MM.1S (cell line): Measurements from ENCODE around the gene ADARB2.

Source experiments
- DNase-seq: peaks from one replicate; pipeline ENCODE4 v3.0.0-alpha.2; 2015
- H2AFZ ChIP-seq: fragments of 300-600 bp; sonication (generic); 2 replicates; pipeline ENCODE4 v1.6.0; 2016; ENCODE audit warnings: antibody characterized with exemption, low read length
- H3F3A ChIP-seq: fragments of 300-600 bp; sonication (generic); 2 replicates; pipeline ENCODE4 v1.6.1; 2016; ENCODE audit warnings: mild to moderate bottlenecking, antibody characterized with exemption, low read length, moderate library complexity, mixed read lengths; ENCODE audit not compliant: insufficient read depth
- H3K27ac ChIP-seq: fragments of 300-600 bp; sonication (generic); 2 replicates; pipeline ENCODE4 v1.5.1; 2016; ENCODE audit warnings: mild to moderate bottlenecking, low read length
- H3K27me3 ChIP-seq: fragments of 300-600 bp; sonication (generic); replicated peaks from 2 replicates; pipeline ENCODE4 v1.6.0; 2016; ENCODE audit warnings: low read length; ENCODE audit not compliant: insufficient read depth
- H3K36me3 ChIP-seq: fragments of 300-600 bp; sonication (generic); replicated peaks from 2 replicates; pipeline ENCODE4 v1.6.1; 2016; ENCODE audit warnings: mild to moderate bottlenecking, low read length, mixed read lengths; ENCODE audit not compliant: insufficient read depth
- H3K4me1 ChIP-seq: fragments of 300-600 bp; sonication (generic); 2 replicates; pipeline ENCODE4 v1.6.1; 2016; ENCODE audit warnings: low read length, mixed read lengths
- H3K4me2 ChIP-seq: fragments of 300-600 bp; sonication (generic); 2 replicates; pipeline ENCODE4 v1.6.0; 2016; ENCODE audit warnings: low read depth, low read length
- H3K4me3 ChIP-seq: fragments of 300-600 bp; sonication (generic); 2 replicates; pipeline ENCODE4 v1.5.1; 2016; ENCODE audit warnings: low read length, mixed read lengths
- H3K79me2 ChIP-seq: fragments of 300-600 bp; sonication (generic); 2 replicates; pipeline ENCODE4 v1.6.1; 2016; ENCODE audit warnings: mixed run types, low read length, mixed read lengths
- H3K9ac ChIP-seq: fragments of 300-600 bp; sonication (generic); 2 replicates; pipeline ENCODE4 v1.6.1; 2016; ENCODE audit warnings: low read length, mixed read lengths
- H3K9me2 ChIP-seq: fragments of 300-600 bp; sonication (generic); replicated peaks from 2 replicates; pipeline ENCODE4 v1.6.1; 2016; ENCODE audit warnings: mild to moderate bottlenecking, low read length, mixed read lengths; ENCODE audit not compliant: insufficient read depth
- H3K9me3 ChIP-seq: fragments of 300-600 bp; sonication (generic); replicated peaks from 2 replicates; pipeline ENCODE4 v1.6.1; 2016; ENCODE audit warnings: mild to moderate bottlenecking, low read length, mixed read lengths; ENCODE audit not compliant: insufficient read depth
- H4K20me1 ChIP-seq: fragments of 300-600 bp; sonication (generic); 2 replicates; pipeline ENCODE4 v1.6.1; 2016; ENCODE audit warnings: mild to moderate bottlenecking, low read length, moderate library complexity, mixed read lengths; ENCODE audit not compliant: insufficient read depth
- CTCF ChIP-seq: fragments of 300-600 bp; sonication (generic); IDR thresholded peaks from 2 replicates; pipeline ENCODE4 v1.5.1; 2016; ENCODE audit warnings: antibody characterized with exemption, low read length, mixed read lengths
- EZH2 ChIP-seq: fragments of 300-600 bp; sonication (generic); optimal IDR thresholded peaks from 2 replicates; pipeline ENCODE3; 2017; ENCODE audit warnings: low read depth, mild to moderate bottlenecking, antibody characterized with exemption, low read length, mixed read lengths
- EZH2phosphoT487 ChIP-seq: fragments of 300-600 bp; sonication (generic); IDR thresholded peaks from 2 replicates; pipeline ENCODE4 v1.6.1; 2018; ENCODE audit warnings: antibody characterized with exemption, low read length

Gene ADARB2

DNA sequence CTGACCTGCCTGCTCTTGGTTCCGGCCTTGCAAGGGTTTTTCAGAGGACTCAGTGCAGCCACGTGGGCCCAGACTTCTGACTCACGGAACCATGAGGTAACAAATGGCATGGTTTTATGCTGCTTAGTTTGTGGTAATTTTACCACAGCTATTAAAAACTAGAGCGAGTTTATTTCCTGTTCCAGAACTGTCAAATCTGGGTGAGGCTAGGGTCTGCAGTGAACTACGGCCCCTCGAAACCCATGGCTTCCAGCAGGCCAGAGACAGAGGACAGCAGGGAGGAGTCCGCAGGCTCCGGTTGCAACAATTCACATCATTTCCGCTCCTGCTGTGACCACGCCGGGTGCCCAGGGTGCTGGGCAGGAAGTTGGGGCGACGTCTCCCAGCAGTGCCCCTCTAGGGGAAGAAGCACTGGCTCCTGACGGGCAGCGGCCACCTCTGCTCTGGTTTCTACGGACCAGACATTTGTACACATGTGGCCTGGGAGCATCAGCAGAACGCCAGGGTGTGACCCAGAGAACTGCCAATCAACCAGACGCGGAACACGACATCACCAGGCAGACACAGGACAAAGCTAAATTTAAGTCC is 74.8 kb downstream of the ADARB2 start:
- Histone ChIP-seq H3K4me1 (no peaks in the 10 kb centered on the region), H3K4me3 (no peak overlapping the region), H3K27ac (no peak overlapping the region), H3K79me2 (no peaks in the 10 kb centered on the region), H3K36me3 (no peaks in the 10 kb centered on the region), H3K9me2 (no peaks in the 10 kb centered on the region), H3K9ac (no peak overlapping the region), H2AFZ (no peak overlapping the region), H4K20me1 (no peaks in the 10 kb centered on the region), H3K4me2 (no peak overlapping the region), H3F3A (no peaks in the 10 kb centered on the region), H3K27me3 (no peaks in the 10 kb centered on the region), H3K9me3 (no peaks in the 10 kb centered on the region)
- TF ChIP-seq EZH2phosphoT487 (no peak), EZH2 (no peak), CTCF (no peak)
- DNase-seq = no peak

- no peaks in the 10 kb centered on the region for H3K27me3 ChIP-seq
- H3K4me1 ChIP-seq = no peaks in the 10 kb centered on the region
- no peak overlapping the region for H3K4me2 ChIP-seq
- no peaks in the 10 kb centered on the region for H3K9me2 ChIP-seq
- no peak for TF ChIP-seq EZH2
- no peak for TF ChIP-seq CTCF
- TF ChIP-seq EZH2phosphoT487 = no peak
- H3K9ac ChIP-seq = no peak overlapping the region
- DNase-seq = no peak
- no peaks in the 10 kb centered on the region for H3K79me2 ChIP-seq
- no peak overlapping the region for H2AFZ ChIP-seq
- H3K36me3 ChIP-seq = no peaks in the 10 kb centered on the region
- H4K20me1 ChIP-seq = no peaks in the 10 kb centered on the region
- no peaks in the 10 kb centered on the region for H3K9me3 ChIP-seq
- no peak overlapping the region for H3K4me3 ChIP-seq
- H3F3A ChIP-seq = no peaks in the 10 kb centered on the region
- H3K27ac ChIP-seq = no peak overlapping the region
Observed at GRCh38 chr10:1661859-1662437, 75.4 kb downstream of the ADARB2 start.

GRCh38 chr10:1661416-1661815 is 75.9 kb downstream of the ADARB2 start:
- no peak overlapping the region for H3K4me2 ChIP-seq

More at GRCh38 chr10:1661416-1661815, 75.9 kb downstream of the ADARB2 start:
- H3K4me1 ChIP-seq = no peaks in the 10 kb centered on the region
- H3K4me3 ChIP-seq = no peak overlapping the region
- no peaks in the 10 kb centered on the region for H3K27me3 ChIP-seq
- no peaks in the 10 kb centered on the region for H3K79me2 ChIP-seq
- no peaks in the 10 kb centered on the region for H3F3A ChIP-seq
- H3K27ac ChIP-seq = no peak overlapping the region
- no peaks in the 10 kb centered on the region for H3K9me3 ChIP-seq
- no peak overlapping the region for H2AFZ ChIP-seq
- TF ChIP-seq EZH2phosphoT487 (no peak), EZH2 (no peak), CTCF (no peak)
- no peak for DNase-seq
- no peaks in the 10 kb centered on the region for H4K20me1 ChIP-seq
- no peak overlapping the region for H3K9ac ChIP-seq
- H3K9me2 ChIP-seq = no peaks in the 10 kb centered on the region
- H3K36me3 ChIP-seq = no peaks in the 10 kb centered on the region
